Ishikawa (cell line): ENCODE measurements around the gene KLHDC7A.
A peak's percentile ranks its signal among the peaks of the same experiment; 100 is the strongest.

Source experiments
- CEBPB ChIP-seq: IDR thresholded peaks from 2 replicates; pipeline ENCODE4 v1.6.1; 2012
- CREB1 ChIP-seq: IDR thresholded peaks from 2 replicates; pipeline ENCODE4 v1.6.1; 2012; ENCODE audit warnings: low read depth
- EGR1 ChIP-seq: IDR thresholded peaks from 2 replicates; pipeline ENCODE4 v1.6.1; 2012
- EP300 ChIP-seq: IDR thresholded peaks from 2 replicates; pipeline ENCODE4 v1.6.1; 2012; ENCODE audit warnings: borderline replicate concordance
- FOXM1 ChIP-seq: IDR thresholded peaks from 2 replicates; pipeline ENCODE4 v1.6.1; 2012; ENCODE audit warnings: low read depth, borderline replicate concordance
- MAX ChIP-seq: IDR thresholded peaks from 2 replicates; pipeline ENCODE4 v1.6.1; 2012
- NFIC ChIP-seq: IDR thresholded peaks from 2 replicates; pipeline ENCODE4 v1.6.1; 2012
- RAD21 ChIP-seq: IDR thresholded peaks from 2 replicates; pipeline ENCODE4 v1.6.1; 2012; ENCODE audit warnings: low read depth
- REST ChIP-seq: IDR thresholded peaks from 2 replicates; pipeline ENCODE4 v1.6.1; 2012; ENCODE audit warnings: low read depth, mild to moderate bottlenecking
- TAF1 ChIP-seq: IDR thresholded peaks from 2 replicates; pipeline ENCODE4 v1.6.1; 2012; ENCODE audit warnings: low read depth, mild to moderate bottlenecking
- TCF12 ChIP-seq: IDR thresholded peaks from 2 replicates; pipeline ENCODE4 v1.6.1; 2012; ENCODE audit warnings: low read depth
- TEAD4 ChIP-seq: IDR thresholded peaks from 2 replicates; pipeline ENCODE4 v1.6.1; 2012
- USF1 ChIP-seq: IDR thresholded peaks from 2 replicates; pipeline ENCODE4 v1.6.1; 2012
- YY1 ChIP-seq: IDR thresholded peaks from 2 replicates; pipeline ENCODE4 v1.6.1; 2012; ENCODE audit warnings: low read depth
- ZBTB7A ChIP-seq: IDR thresholded peaks from 2 replicates; pipeline ENCODE4 v1.6.1; 2012; ENCODE audit warnings: low read depth

The KLHDC7A gene

GRCh38 chr1:18505666-18506065, 24.9 kb downstream of the KLHDC7A start:
- no peak for TF ChIP-seq TCF12
- no peak for TF ChIP-seq YY1
- TF ChIP-seq FOXM1, result no peak
- no peak for TF ChIP-seq MAX
- TF ChIP-seq CEBPB, result no peak
- TF ChIP-seq EGR1, result no peak
- TF ChIP-seq CREB1, result no peak
- TF ChIP-seq EP300, result no peak
- TF ChIP-seq TAF1, result no peak
- no peak for TF ChIP-seq USF1
- TF ChIP-seq RAD21, result no peak
- no peak for TF ChIP-seq ZBTB7A
- TF ChIP-seq NFIC, result no peak
- TF ChIP-seq REST, result no peak
- no peak for TF ChIP-seq TEAD4

- TF ChIP-seq MAX, result no peak
- no peak for TF ChIP-seq CEBPB
- TF ChIP-seq ZBTB7A, result no peak
- TF ChIP-seq RAD21, result no peak
- TF ChIP-seq REST, result no peak
- TF ChIP-seq TAF1, result no peak
- TF ChIP-seq NFIC, result no peak
- no peak for TF ChIP-seq YY1
- TF ChIP-seq TCF12, result no peak
- no peak for TF ChIP-seq FOXM1
- TF ChIP-seq TEAD4, result no peak
- no peak for TF ChIP-seq EGR1
- TF ChIP-seq CREB1, result no peak
- TF ChIP-seq EP300, result no peak
- TF ChIP-seq USF1, result no peak
These were observed 27.4 kb downstream of the KLHDC7A start for GRCh38 chr1:18508084-18508483.

GRCh38 chr1:18511149-18511873, 30.6 kb downstream of the KLHDC7A start:
- no peak for TF ChIP-seq REST
- TF ChIP-seq CEBPB, result no peak
- TF ChIP-seq RAD21, result peak; percentile 58
- TF ChIP-seq MAX, result no peak
- TF ChIP-seq EP300, result no peak
- no peak for TF ChIP-seq USF1

- no peak for TF ChIP-seq ZBTB7A
These were observed 31.1 kb downstream of the KLHDC7A start for GRCh38 chr1:18511874-18512150.
